ENCODE results near the gene CCDC70.

The CCDC70 gene

DNA sequence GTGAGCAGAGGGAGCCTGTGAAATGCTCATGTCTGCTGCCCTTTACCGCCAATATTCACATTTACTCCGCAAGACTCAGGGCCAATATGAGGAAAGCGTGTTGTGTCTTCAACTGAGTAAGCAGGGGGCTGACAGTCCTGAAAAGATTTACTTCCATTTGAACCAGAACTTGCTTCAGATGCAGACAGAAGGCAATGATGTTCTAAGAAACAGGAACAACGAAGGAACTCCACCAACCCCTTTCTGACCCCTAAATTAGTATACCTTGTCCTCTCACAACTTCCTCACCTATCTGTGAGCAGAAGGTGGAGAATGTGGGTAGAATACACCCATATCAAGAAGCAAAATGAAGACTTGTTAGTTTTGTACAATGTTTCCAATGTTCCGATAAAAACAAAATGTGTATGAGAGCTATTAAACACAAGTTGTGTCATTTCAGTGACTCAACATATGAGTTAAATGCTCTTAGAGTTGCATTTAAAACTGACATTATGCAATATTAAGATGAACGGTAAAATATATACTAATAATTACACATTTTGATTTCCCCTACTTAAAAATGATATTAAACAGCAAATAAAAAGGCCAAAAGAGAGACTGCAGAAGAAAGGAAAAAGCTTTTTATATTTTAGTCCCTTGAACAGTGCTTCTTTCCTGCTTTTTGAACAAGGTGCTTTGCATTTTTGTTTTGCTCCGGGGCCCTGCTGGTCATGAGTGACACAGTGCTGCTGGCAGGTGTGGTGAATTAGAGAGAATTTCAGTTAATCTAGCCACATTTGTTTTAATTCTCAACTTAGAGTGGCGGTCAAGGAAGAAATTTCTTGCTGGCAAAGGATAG, 32.8 kb upstream of the CCDC70 start:
- no peak for ATAC-seq
- TF ChIP-seq TOX (CRISPR knock-in tag; IDR thresholded peaks at IDR 0.05; ENCODE audit: borderline replicate concordance) (no peak), ARNTL (CRISPR knock-in tag; IDR thresholded peaks at IDR 0.05; ENCODE audit: borderline replicate concordance, low read depth) (no peak), ZNF565 (CRISPR knock-in tag; conservative IDR thresholded peaks at IDR 0.05; ENCODE audit: low read depth) (no peak), GLIS3 (CRISPR knock-in tag; IDR thresholded peaks at IDR 0.05) (no peak), ZFP3 (CRISPR knock-in tag; IDR thresholded peaks at IDR 0.05) (no peak), ISL1 (CRISPR knock-in tag; IDR thresholded peaks at IDR 0.05) (no peak)
- TF ChIP-seq, protein P1, sequence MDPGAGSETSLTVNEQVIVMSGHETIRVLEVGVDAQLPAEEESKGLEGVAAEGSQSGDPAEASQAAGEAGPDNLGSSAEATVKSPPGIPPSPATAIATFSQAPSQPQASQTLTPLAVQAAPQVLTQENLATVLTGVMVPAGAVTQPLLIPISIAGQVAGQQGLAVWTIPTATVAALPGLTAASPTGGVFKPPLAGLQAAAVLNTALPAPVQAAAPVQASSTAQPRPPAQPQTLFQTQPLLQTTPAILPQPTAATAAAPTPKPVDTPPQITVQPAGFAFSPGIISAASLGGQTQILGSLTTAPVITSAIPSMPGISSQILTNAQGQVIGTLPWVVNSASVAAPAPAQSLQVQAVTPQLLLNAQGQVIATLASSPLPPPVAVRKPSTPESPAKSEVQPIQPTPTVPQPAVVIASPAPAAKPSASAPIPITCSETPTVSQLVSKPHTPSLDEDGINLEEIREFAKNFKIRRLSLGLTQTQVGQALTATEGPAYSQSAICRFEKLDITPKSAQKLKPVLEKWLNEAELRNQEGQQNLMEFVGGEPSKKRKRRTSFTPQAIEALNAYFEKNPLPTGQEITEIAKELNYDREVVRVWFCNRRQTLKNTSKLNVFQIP (CRISPR knock-in tag; IDR thresholded peaks at IDR 0.05; ENCODE audit: borderline replicate concordance, low read depth), result no peak

DNA sequence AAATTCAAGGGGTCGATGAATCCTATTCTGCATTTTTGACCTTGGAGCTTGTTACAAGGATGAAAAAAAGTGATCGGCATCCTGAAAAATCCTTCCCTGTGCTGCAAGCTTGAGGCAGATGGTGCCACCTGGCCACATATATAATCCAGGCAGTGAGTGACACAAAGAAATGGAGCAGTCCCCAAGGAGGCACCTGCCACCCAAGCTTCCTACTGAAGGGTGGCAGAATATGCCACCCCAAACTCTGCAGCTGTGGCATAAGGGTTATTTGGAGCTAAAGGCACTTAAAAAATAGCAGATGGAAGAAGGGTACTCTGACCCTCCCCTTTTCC, 32.2 kb upstream of the CCDC70 start:
- TF ChIP-seq OSR1 (CRISPR knock-in tag; IDR thresholded peaks at IDR 0.05), result no peak
- TF ChIP-seq CSDC2 (CRISPR knock-in tag; IDR thresholded peaks at IDR 0.05), result no peak
- TF ChIP-seq, protein P2, sequence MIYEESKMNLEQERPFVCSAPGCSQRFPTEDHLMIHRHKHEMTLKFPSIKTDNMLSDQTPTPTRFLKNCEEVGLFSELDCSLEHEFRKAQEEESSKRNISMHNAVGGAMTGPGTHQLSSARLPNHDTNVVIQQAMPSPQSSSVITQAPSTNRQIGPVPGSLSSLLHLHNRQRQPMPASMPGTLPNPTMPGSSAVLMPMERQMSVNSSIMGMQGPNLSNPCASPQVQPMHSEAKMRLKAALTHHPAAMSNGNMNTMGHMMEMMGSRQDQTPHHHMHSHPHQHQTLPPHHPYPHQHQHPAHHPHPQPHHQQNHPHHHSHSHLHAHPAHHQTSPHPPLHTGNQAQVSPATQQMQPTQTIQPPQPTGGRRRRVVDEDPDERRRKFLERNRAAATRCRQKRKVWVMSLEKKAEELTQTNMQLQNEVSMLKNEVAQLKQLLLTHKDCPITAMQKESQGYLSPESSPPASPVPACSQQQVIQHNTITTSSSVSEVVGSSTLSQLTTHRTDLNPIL (CRISPR knock-in tag; IDR thresholded peaks at IDR 0.05; ENCODE audit: low read depth), result no peak
- no peak for ATAC-seq

DNA sequence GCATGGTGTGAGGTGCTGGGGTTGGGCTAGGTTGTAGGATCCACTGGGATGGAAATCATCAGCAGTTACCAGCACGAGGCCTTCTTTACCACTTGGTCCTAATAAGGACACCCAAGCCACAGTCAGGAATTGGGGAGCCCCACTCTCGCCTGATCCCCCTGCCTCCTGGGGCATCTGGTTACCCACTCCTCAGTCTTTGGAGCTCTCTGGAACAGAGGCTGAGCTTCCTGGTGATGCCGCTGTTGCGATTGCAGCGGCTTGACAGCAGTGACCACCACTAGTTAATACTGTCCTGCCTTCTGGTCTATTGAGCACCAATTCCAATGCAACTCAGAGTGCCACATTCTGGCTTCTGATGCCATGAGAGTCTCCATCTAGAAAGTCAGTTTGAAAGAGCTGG, 30.2 kb upstream of the CCDC70 start:
- ATAC-seq, result no peak
- TF ChIP-seq, protein P3, sequence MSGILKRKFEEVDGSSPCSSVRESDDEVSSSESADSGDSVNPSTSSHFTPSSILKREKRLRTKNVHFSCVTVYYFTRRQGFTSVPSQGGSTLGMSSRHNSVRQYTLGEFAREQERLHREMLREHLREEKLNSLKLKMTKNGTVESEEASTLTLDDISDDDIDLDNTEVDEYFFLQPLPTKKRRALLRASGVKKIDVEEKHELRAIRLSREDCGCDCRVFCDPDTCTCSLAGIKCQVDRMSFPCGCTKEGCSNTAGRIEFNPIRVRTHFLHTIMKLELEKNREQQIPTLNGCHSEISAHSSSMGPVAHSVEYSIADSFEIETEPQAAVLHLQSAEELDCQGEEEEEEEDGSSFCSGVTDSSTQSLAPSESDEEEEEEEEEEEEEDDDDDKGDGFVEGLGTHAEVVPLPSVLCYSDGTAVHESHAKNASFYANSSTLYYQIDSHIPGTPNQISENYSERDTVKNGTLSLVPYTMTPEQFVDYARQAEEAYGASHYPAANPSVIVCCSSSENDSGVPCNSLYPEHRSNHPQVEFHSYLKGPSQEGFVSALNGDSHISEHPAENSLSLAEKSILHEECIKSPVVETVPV (CRISPR knock-in tag; IDR thresholded peaks at IDR 0.05), result no peak
- no peak for TF ChIP-seq OSR1 (CRISPR knock-in tag; IDR thresholded peaks at IDR 0.05)

DNA sequence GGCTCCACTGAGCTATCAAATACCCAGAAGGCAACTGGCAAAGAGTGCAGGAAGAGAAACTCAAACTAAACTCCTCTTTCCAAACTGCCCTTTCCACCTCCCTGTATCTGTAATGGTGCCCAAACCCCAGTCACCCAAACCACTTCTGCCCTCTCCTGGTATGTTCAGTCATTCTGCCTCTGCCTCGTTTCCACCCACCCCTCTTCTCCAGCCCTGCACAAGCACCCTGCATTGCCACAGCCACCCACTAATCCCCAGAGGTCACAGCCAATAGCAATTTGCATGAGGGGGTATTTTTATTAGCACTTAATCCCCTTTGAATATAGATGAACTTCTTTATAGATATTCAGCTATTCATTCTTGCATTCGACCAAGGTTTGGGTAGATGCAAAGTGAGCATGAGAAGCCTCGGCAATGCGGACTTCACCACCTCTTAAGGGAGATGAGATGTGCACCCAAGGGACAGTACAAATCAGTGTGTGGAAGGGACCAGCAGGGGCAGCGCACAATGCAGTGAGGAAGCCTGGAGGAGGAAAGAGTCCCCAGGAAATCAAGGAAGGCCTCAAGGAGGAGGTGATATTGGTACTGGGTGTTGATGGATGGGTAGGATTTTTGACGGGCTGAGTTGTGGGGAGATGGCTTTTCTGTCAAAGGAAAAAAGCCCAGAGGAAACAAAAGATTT, 29.2 kb upstream of the CCDC70 start:
- TF ChIP-seq ZNF70 (CRISPR knock-in tag; IDR thresholded peaks at IDR 0.05) (no peak), ZFP3 (CRISPR knock-in tag; IDR thresholded peaks at IDR 0.05) (peak; percentile 93)
- TF ChIP-seq, protein P4, sequence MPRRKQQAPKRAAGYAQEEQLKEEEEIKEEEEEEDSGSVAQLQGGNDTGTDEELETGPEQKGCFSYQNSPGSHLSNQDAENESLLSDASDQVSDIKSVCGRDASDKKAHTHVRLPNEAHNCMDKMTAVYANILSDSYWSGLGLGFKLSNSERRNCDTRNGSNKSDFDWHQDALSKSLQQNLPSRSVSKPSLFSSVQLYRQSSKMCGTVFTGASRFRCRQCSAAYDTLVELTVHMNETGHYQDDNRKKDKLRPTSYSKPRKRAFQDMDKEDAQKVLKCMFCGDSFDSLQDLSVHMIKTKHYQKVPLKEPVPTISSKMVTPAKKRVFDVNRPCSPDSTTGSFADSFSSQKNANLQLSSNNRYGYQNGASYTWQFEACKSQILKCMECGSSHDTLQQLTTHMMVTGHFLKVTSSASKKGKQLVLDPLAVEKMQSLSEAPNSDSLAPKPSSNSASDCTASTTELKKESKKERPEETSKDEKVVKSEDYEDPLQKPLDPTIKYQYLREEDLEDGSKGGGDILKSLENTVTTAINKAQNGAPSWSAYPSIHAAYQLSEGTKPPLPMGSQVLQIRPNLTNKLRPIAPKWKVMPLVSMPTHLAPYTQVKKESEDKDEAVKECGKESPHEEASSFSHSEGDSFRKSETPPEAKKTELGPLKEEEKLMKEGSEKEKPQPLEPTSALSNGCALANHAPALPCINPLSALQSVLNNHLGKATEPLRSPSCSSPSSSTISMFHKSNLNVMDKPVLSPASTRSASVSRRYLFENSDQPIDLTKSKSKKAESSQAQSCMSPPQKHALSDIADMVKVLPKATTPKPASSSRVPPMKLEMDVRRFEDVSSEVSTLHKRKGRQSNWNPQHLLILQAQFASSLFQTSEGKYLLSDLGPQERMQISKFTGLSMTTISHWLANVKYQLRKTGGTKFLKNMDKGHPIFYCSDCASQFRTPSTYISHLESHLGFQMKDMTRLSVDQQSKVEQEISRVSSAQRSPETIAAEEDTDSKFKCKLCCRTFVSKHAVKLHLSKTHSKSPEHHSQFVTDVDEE (CRISPR knock-in tag; IDR thresholded peaks at IDR 0.05), result no peak
- ATAC-seq, result peak; percentile 87

DNA sequence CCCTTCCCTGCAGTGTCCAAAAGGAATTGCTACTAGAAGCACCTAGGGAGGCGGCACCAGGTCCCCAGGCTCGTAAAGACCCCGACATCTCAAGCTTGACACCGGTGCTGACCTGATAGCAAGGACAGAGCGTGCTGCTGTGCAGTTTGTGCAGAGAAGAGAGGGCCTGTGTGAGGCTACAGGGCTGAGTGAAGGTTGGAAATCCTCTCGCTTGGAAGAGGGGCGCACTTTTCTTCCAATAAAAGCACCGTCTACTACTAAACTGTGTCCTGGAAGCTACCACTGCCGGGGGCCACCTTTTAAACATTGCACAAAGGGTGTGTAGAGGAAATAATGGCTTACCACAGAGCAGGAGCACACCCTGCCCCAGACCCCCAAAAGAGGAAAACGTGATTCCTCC, 27.8 kb upstream of the CCDC70 start:
- no peak for ATAC-seq
- TF ChIP-seq, protein P4 (CRISPR knock-in tag; IDR thresholded peaks at IDR 0.05), result no peak
- TF ChIP-seq, protein P3 (CRISPR knock-in tag; IDR thresholded peaks at IDR 0.05), result no peak
- no peak for TF ChIP-seq ZNF8 (CRISPR knock-in tag; IDR thresholded peaks at IDR 0.05)
- TF ChIP-seq PPARA (CRISPR knock-in tag; IDR thresholded peaks at IDR 0.05; ENCODE audit: borderline replicate concordance), result no peak
- TF ChIP-seq, protein P5, sequence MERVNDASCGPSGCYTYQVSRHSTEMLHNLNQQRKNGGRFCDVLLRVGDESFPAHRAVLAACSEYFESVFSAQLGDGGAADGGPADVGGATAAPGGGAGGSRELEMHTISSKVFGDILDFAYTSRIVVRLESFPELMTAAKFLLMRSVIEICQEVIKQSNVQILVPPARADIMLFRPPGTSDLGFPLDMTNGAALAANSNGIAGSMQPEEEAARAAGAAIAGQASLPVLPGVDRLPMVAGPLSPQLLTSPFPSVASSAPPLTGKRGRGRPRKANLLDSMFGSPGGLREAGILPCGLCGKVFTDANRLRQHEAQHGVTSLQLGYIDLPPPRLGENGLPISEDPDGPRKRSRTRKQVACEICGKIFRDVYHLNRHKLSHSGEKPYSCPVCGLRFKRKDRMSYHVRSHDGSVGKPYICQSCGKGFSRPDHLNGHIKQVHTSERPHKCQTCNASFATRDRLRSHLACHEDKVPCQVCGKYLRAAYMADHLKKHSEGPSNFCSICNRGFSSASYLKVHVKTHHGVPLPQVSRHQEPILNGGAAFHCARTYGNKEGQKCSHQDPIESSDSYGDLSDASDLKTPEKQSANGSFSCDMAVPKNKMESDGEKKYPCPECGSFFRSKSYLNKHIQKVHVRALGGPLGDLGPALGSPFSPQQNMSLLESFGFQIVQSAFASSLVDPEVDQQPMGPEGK (CRISPR knock-in tag; IDR thresholded peaks at IDR 0.05; ENCODE audit: borderline replicate concordance), result no peak
- no peak for TF ChIP-seq CSDC2 (CRISPR knock-in tag; IDR thresholded peaks at IDR 0.05)
- no peak for TF ChIP-seq ZC3H10 (CRISPR knock-in tag; IDR thresholded peaks at IDR 0.05)

All from SK-N-SH treated with all-trans-retinoic acid at 6 μM for 48 hours (cell line).